GM12872 (cell line): Measurements from ENCODE around the gene LYZL6.

Experiments used
- TF ChIP-seq, protein P1 (sequence below): IDR thresholded peaks from 3 replicates; pipeline ENCODE4 v1.5.1; 2011; ENCODE audit warnings: low read depth, mild to moderate bottlenecking, low read length, moderate library complexity; ENCODE audit not compliant: insufficient read depth

The LYZL6 gene

GRCh38 chr17:35906926-35907637 is 36.4 kb downstream of the LYZL6 start:
- TF ChIP-seq, protein P1, sequence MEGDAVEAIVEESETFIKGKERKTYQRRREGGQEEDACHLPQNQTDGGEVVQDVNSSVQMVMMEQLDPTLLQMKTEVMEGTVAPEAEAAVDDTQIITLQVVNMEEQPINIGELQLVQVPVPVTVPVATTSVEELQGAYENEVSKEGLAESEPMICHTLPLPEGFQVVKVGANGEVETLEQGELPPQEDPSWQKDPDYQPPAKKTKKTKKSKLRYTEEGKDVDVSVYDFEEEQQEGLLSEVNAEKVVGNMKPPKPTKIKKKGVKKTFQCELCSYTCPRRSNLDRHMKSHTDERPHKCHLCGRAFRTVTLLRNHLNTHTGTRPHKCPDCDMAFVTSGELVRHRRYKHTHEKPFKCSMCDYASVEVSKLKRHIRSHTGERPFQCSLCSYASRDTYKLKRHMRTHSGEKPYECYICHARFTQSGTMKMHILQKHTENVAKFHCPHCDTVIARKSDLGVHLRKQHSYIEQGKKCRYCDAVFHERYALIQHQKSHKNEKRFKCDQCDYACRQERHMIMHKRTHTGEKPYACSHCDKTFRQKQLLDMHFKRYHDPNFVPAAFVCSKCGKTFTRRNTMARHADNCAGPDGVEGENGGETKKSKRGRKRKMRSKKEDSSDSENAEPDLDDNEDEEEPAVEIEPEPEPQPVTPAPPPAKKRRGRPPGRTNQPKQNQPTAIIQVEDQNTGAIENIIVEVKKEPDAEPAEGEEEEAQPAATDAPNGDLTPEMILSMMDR: no peak

DNA sequence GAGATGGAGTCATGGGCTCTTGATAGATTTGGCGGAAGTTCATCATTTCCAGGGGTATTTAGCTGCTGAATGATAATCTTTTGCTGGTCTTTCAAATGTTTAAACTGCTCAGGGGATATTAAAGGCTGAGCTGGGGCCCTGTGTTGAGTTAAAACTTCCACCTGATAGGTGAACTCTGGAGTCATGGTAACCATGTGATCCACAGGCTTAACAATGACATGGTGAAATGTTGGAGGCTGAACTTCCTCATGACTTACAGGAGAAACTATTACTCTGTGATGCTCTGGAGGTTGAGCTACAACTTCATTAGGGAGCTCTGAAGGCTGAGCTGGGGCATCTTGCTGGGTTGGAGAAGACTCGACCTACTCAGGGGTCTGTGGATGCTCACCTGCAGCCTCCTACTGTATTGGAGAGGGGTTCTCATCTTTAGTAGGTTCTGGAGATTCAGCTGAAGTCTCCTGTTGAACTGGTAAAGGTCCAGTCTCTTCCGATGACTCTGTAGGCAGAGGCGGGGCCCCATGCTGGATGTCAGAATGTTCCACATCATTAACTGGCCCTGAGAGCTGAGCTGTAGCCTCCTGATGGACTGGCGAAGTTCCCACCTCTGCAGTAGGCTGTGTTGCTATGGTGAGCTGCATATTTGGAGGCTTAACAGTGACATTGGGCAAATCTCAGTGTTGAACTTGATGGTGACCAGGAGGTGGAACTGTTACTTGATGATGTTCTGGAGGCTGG is 37.2 kb downstream of the LYZL6 start:
- TF ChIP-seq, protein P1: no peak

DNA sequence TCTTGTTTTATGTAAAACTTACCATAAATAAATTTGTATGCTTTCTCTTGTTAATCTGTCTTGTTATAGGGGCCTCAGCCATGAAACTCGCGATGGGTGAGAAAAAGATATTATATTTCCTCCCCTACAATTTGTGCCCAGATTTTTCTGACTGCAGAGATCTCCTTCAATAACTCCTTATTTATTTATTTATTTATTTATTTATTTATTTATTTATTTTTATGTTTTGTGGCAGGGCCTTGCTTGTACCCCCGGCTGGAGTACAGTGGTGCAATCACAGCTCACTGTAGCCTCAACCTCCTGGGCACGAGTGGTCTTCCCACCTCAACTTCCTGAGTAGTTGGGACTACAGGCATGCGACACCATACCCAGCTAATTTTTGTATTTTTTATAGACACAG is 40.1 kb downstream of the LYZL6 start:
- TF ChIP-seq, protein P1: no peak

- TF ChIP-seq, protein P1: no peak
Measured at GRCh38 chr17:35901631-35902175, 41.8 kb downstream of the LYZL6 start.

DNA sequence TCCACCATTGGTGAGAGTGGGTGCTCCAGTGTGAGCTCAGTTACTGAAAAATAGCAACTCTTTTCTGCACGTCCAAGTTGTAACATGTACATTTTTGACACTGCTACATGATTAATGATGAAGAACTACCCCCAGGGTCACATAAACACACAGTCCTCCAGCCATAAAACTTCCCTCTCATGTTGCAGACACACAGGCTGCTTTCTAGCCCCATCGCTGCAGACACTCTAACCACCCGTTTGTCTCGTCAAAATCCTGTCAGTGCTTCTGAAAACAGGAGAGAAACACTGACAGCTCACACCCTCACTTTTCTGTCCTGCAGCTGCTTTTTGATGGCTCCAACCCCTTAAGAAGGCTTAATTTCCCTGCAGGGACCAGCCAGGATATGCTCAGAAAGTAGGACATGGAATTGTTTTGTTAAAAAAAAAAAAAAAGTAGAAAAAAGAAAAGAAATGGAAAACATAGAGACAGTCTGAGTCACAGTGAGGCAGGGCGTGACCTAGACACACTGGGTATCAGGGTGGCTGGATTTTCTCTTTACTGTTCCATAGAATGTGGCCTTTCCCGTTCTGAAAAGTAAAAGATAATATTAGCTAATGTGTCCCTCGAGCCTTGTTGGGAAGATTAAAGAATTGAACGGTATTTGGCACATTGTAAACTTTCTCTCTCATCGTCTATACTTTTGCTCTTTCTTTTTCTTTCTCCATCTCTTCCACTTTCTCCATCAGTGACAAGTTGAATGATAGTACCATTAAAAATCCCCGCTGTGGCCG is 42.6 kb downstream of the LYZL6 start:
- TF ChIP-seq, protein P1: no peak

GRCh38 chr17:35900280-35900679 is 43.2 kb downstream of the LYZL6 start:
- TF ChIP-seq, protein P1: no peak

DNA sequence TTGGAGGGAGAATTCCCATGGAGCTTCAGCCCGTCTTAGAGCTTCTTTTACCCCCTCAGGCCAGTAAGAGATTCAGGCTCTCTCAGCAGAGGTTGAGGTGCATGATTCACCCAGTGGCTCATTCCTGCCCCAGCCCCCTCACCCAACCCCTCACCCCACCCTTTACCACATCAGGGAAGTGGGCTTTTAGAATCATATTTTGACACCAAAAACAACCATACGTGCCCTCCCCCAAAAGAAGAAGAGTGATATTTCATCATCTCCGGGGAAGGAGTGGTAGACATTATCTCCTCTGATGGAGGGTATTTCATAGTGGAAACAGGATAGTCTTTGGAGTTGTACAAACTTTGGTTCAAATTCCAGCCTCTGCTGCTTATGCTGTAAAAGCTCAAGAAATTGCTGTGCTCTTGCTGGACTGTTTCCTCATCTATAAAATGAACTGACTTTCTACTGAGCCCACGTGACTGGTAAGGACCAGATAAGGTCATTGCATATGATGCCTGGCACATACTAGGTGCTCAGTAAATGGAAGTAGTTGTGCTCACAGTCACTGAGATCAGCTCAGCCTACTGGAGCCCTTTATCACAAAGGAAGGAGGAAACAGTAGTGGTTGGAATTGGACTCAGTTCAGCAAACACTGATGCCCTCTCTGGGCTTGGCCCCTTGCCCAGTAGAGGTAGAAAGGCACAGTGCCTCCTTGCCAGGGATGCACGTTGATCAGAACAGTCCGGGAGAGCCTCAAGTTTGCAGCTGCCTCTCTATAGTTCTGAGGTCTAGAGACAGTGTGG is 45.0 kb downstream of the LYZL6 start:
- TF ChIP-seq, protein P1: no peak
